Stimulated activated memory B cell treated with anti-CD40 and anti-IgM and Interleukin-4, amounts not matched to agents 10 μg/mL and 1 μg/mL and 100 μg/mL, for 72 hours (primary cell): ENCODE results near the gene FGF21.

Experiments used
- ATAC-seq: fragments of 150-1000 bp; cut with Tn5 transposase; 2 replicates; pipeline ENCODE4 v1.10.0; 2021
- H3K27ac Mint-ChIP-seq: one replicate; pipeline ENCODE4 v1.8.0; 2022; ENCODE audit warnings: mild to moderate bottlenecking, mixed read lengths
- H3K27me3 Mint-ChIP-seq: one replicate; pipeline ENCODE4 v1.8.0; 2022; ENCODE audit warnings: mixed read lengths
- H3K36me3 Mint-ChIP-seq: one replicate; pipeline ENCODE4 v1.8.0; 2022; ENCODE audit warnings: mixed read lengths
- H3K4me1 Mint-ChIP-seq: one replicate; pipeline ENCODE4 v1.8.0; 2022; ENCODE audit warnings: mixed read lengths
- H3K4me3 Mint-ChIP-seq: one replicate; pipeline ENCODE4 v1.8.0; 2022; ENCODE audit warnings: mild to moderate bottlenecking, moderate library complexity, mixed read lengths
- H3K9me3 Mint-ChIP-seq: one replicate; pipeline ENCODE4 v1.8.0; 2022; ENCODE audit warnings: mixed read lengths

Gene FGF21

DNA sequence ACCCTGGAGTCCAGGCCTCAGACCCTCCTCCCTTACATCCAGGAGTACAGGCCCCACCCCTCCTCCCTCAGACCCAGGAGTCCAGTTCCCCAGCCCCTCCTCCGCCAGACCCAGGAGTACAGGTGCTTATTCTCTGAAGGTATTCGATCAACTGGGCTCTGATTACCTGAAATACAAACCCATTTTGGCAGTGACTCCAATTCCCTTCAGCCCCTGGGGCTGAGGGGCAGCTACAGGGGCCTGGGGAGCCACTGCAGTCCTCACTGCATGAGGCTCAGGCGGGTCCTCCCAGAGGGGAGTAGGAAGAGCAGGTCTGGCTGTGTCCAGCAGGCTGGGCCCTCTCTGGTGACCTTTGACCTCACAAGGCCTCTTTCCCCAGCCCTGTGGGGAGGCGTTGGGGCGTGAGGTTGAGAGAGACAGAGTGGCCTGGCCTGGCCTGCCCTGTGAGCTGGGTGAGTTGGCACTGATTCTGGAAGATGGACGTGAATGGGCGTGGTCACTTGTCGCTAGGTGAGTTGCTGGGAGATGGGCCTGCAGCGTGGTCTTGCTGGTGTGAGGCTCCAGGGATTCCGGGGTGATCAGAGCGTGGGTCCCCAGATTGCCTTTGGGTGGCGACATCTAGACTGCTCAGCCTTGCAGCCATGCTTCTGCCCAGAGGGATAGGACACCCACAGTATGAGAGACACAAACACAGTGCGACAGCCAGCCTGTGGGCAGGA lies 52.4 kb downstream of the FGF21 start:
- Mint-ChIP-seq H3K4me1 (peaks cover 37% of the 10 kb centered on the region), H3K27ac (no peak overlapping the region), H3K9me3 (no peaks in the 10 kb centered on the region), H3K27me3 (no peaks in the 10 kb centered on the region), H3K36me3 (peaks cover 17% of the 10 kb centered on the region), H3K4me3 (no peak overlapping the region)
- ATAC-seq, result no peak
